ENCODE measurements around the gene MYLK2. TPM values are rescaled to one million over a fixed set of nuclear protein-coding genes. Genes with fewer than 3 reads are reported as not detected.
"Not testable (repeated sequence)": the region's sequence is repeated elsewhere in the genome, so short reads cannot be mapped to it uniquely, and the experiment has no call there.

Gene MYLK2
- polyA plus RNA-seq, 1 donor from 2014 or later, result 0.22 TPM

DNA sequence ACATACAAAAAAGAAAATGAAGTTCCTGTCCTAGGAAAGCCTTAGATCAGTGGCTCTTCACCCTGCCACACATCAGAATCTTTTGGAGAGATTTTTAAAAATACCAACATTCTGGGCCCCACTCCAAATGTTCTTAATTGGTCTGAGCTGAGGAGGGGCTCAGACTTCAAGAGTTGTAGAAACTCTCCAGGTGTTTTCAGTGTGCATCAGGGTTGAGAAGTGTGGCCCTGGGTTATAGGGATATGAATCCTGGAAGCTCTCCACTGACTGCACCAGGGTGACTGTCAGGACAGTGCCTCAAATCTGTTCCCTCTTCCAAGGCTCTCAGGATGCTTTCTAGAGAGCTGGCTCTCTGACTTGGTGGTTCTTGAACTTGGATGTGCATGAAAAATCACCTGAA lies 5.5 kb upstream of the MYLK2 start:
- no peak overlapping the region for H3K4me3 ChIP-seq (ENCODE audit: low read length)
- TF ChIP-seq, protein P1, sequence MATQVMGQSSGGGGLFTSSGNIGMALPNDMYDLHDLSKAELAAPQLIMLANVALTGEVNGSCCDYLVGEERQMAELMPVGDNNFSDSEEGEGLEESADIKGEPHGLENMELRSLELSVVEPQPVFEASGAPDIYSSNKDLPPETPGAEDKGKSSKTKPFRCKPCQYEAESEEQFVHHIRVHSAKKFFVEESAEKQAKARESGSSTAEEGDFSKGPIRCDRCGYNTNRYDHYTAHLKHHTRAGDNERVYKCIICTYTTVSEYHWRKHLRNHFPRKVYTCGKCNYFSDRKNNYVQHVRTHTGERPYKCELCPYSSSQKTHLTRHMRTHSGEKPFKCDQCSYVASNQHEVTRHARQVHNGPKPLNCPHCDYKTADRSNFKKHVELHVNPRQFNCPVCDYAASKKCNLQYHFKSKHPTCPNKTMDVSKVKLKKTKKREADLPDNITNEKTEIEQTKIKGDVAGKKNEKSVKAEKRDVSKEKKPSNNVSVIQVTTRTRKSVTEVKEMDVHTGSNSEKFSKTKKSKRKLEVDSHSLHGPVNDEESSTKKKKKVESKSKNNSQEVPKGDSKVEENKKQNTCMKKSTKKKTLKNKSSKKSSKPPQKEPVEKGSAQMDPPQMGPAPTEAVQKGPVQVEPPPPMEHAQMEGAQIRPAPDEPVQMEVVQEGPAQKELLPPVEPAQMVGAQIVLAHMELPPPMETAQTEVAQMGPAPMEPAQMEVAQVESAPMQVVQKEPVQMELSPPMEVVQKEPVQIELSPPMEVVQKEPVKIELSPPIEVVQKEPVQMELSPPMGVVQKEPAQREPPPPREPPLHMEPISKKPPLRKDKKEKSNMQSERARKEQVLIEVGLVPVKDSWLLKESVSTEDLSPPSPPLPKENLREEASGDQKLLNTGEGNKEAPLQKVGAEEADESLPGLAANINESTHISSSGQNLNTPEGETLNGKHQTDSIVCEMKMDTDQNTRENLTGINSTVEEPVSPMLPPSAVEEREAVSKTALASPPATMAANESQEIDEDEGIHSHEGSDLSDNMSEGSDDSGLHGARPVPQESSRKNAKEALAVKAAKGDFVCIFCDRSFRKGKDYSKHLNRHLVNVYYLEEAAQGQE (IDR thresholded peaks at IDR 0.05; ENCODE audit: borderline replicate concordance), result no peak
- TF ChIP-seq POLR2AphosphoS5 (IDR thresholded peaks at IDR 0.05), result no peak

DNA sequence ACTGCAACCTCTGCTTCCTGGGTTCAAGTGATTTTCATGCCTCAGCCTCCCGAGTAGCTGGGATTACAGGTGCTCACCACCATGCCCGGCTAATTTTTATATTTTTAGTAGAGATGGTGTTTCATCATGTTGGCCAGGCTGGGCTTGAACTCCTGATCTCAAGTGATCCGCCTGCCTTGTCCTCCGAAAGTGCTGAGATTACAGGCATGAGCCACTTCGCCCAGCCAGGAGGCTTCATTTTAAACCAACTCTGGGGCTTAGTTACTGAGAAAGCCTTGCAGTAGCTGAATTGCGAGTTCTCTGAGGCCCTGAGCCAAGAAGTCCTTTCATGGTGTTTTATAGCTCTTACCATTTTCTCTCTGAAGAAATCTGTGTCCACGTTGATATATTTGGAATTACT lies 5.0 kb upstream of the MYLK2 start:
- H3K9me3 ChIP-seq (ENCODE audit: low read length); H3K9ac ChIP-seq (ENCODE audit: low read length); H3F3A ChIP-seq (ENCODE audit: insufficient read depth, low read length, poor library complexity, severe bottlenecking); H2AFZ ChIP-seq (ENCODE audit: low read depth, low read length); H3K9me2 ChIP-seq (ENCODE audit: insufficient read depth, low read length); H3K4me3 ChIP-seq (ENCODE audit: low read length); H3K4me2 ChIP-seq (ENCODE audit: low read length); H3K36me3 ChIP-seq (ENCODE audit: insufficient read depth, low read length); H3K27ac ChIP-seq (ENCODE audit: low read length); H4K20me1 ChIP-seq (ENCODE audit: insufficient read depth); H3K79me2 ChIP-seq (replicated peaks; ENCODE audit: insufficient read depth, low read length); H3K27me3 ChIP-seq (ENCODE audit: insufficient read depth, low read depth, low read length): not testable (repeated sequence)

More for the DNA sequence above, 5.5 kb upstream of the MYLK2 start:
- Histone ChIP-seq H3K9me3 (ENCODE audit: low read length) (no peaks in the 10 kb centered on the region), H3K36me3 (ENCODE audit: insufficient read depth, low read length) (no peaks in the 10 kb centered on the region), H3K27ac (ENCODE audit: low read length) (no peak overlapping the region), H3K4me2 (ENCODE audit: low read length) (no peak overlapping the region), H3K9ac (ENCODE audit: low read length) (no peak overlapping the region), H3K27me3 (ENCODE audit: insufficient read depth, low read depth, low read length) (no peaks in the 10 kb centered on the region), H3F3A (ENCODE audit: insufficient read depth, low read length, poor library complexity, severe bottlenecking) (no peaks in the 10 kb centered on the region), H3K79me2 (replicated peaks; ENCODE audit: insufficient read depth, low read length) (no peaks in the 10 kb centered on the region), H3K9me2 (ENCODE audit: insufficient read depth, low read length) (no peaks in the 10 kb centered on the region), H2AFZ (ENCODE audit: low read depth, low read length) (no peak overlapping the region), H4K20me1 (ENCODE audit: insufficient read depth) (no peaks in the 10 kb centered on the region)

DNA sequence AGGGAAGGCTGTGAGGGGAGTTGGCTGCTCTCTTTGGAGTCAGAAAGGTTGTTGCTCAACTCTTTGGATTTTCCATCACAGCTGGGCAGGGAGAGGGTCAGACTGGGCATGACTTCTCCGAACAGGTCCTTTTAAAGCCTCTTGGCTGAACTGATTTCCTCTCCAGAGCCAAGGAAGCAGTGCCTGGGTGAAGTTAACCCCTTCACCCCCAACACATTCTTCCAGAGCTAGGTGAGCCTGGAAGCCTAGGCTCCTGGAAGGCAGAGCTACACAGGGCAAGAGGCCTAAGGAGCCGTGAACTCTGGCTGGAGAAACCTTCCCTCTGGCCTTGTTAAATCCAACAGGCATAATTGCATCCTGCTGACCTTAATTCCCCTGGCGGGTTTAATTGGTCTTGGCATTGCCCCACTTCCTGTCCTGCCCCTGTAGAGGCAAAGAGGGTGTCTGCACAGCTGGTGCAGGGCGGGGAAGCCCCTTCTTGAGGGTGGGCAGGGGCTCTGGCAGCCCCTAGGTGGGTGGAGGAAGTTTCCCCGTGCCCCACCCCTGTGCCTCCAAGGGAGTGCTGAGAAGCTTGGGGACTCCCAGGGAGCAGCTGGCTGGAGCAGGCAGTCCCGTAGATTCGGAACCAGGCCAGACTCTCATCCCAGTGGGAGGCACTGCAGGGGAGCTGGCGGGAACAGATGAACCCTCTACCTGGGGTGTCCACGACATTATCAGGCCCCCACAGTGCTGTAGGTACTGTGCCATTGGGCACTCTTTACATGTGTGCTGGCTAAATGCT lies 3.6 kb upstream of the MYLK2 start:
- H2AFZ ChIP-seq (ENCODE audit: low read depth, low read length), result no peak overlapping the region
- no peaks in the 10 kb centered on the region for H4K20me1 ChIP-seq (ENCODE audit: insufficient read depth)
- H3K79me2 ChIP-seq (replicated peaks; ENCODE audit: insufficient read depth, low read length), result no peaks in the 10 kb centered on the region
- no peaks in the 10 kb centered on the region for H3K36me3 ChIP-seq (ENCODE audit: insufficient read depth, low read length)
- H3K27me3 ChIP-seq (ENCODE audit: insufficient read depth, low read depth, low read length), result no peaks in the 10 kb centered on the region
- H3K9me2 ChIP-seq (ENCODE audit: insufficient read depth, low read length), result no peaks in the 10 kb centered on the region
- no peak overlapping the region for H3K4me3 ChIP-seq (ENCODE audit: low read length)
- no peak overlapping the region for H3K9ac ChIP-seq (ENCODE audit: low read length)
- TF ChIP-seq RAD21 (conservative IDR thresholded peaks at IDR 0.05) (no peak), TAF1 (IDR thresholded peaks at IDR 0.05; ENCODE audit: low read depth) (no peak), SMC3 (conservative IDR thresholded peaks at IDR 0.05; ENCODE audit: poor library complexity) (no peak), MXI1 (conservative IDR thresholded peaks at IDR 0.05; ENCODE audit: poor library complexity, severe bottlenecking) (no peak), EP300 (conservative IDR thresholded peaks at IDR 0.05; ENCODE audit: poor library complexity, severe bottlenecking) (no peak), EZH2 (IDR thresholded peaks at IDR 0.05; ENCODE audit: borderline replicate concordance, insufficient read depth, low read length, poor library complexity, severe bottlenecking) (no peak), POLR2AphosphoS5 (IDR thresholded peaks at IDR 0.05) (no peak)
- TF ChIP-seq, protein P1 (IDR thresholded peaks at IDR 0.05; ENCODE audit: borderline replicate concordance), result no peak
- H3K9me3 ChIP-seq (ENCODE audit: low read length), result no peaks in the 10 kb centered on the region
- H3K4me2 ChIP-seq (ENCODE audit: low read length), result no peak overlapping the region
- H3K27ac ChIP-seq (ENCODE audit: low read length), result no peak overlapping the region
- H3F3A ChIP-seq (ENCODE audit: insufficient read depth, low read length, poor library complexity, severe bottlenecking), result no peaks in the 10 kb centered on the region

All from neural cell (in vitro differentiated cells).